RWPE2 (cell line): Measurements from ENCODE around the gene TECPR2.

Source experiments
- ATAC-seq: fragments of 200-7000 bp; cut with Tn5 transposase; 3 replicates; pipeline ENCODE4 v1.9.1; 2021; ENCODE audit warnings: low read depth
- DNase-seq: peaks from one replicate; pipeline ENCODE4 v3.0.0-alpha.2; 2020; ENCODE audit warnings: low spot score
- H3K27ac ChIP-seq: fragments of 450-650 bp; 2 replicates; pipeline ENCODE4 v1.5.1; 2017; ENCODE audit warnings: mild to moderate bottlenecking; ENCODE audit not compliant: poor library complexity, severe bottlenecking
- H3K27me3 ChIP-seq: fragments of 250-450 bp; sonication (Bioruptor Pico); 2 replicates; pipeline ENCODE4 v1.5.1; 2021; ENCODE audit warnings: mild to moderate bottlenecking, moderate library complexity; ENCODE audit not compliant: insufficient read depth, poor library complexity, severe bottlenecking
- H3K36me3 ChIP-seq: fragments of 250-450 bp; sonication (Bioruptor Pico); 2 replicates; pipeline ENCODE4 v1.5.1; 2020; ENCODE audit warnings: low read depth, mild to moderate bottlenecking, moderate library complexity
- H3K4me1 ChIP-seq: fragments of 250-450 bp; sonication (Bioruptor Pico); 2 replicates; pipeline ENCODE4 v1.5.1; 2021; ENCODE audit warnings: mild to moderate bottlenecking, moderate library complexity; ENCODE audit not compliant: insufficient read depth, poor library complexity, severe bottlenecking
- H3K4me3 ChIP-seq: fragments of 250-450 bp; sonication (Bioruptor Pico); 2 replicates; pipeline ENCODE4 v1.5.1; 2021; ENCODE audit warnings: mild to moderate bottlenecking, moderate library complexity; ENCODE audit not compliant: severe bottlenecking
- H3K9me3 ChIP-seq: fragments of 250-450 bp; sonication (Bioruptor Pico); 2 replicates; pipeline ENCODE4 v1.5.1; 2021; ENCODE audit warnings: mild to moderate bottlenecking, moderate library complexity; ENCODE audit not compliant: severe bottlenecking
- TF ChIP-seq, protein P1 (sequence below): fragments of 450-650 bp; IDR thresholded peaks from one replicate; pipeline ENCODE4 v1.5.1; 2017; ENCODE audit warnings: mild to moderate bottlenecking, moderate library complexity; ENCODE audit not compliant: poor library complexity, severe bottlenecking

TECPR2 gene

GRCh38 chr14:102525929-102526497, 163.3 kb downstream of the TECPR2 start:
- Histone ChIP-seq H3K4me3 (no peak overlapping the region), H3K27ac (peak overlapping the region; percentile 90)
- TF ChIP-seq, protein P1, sequence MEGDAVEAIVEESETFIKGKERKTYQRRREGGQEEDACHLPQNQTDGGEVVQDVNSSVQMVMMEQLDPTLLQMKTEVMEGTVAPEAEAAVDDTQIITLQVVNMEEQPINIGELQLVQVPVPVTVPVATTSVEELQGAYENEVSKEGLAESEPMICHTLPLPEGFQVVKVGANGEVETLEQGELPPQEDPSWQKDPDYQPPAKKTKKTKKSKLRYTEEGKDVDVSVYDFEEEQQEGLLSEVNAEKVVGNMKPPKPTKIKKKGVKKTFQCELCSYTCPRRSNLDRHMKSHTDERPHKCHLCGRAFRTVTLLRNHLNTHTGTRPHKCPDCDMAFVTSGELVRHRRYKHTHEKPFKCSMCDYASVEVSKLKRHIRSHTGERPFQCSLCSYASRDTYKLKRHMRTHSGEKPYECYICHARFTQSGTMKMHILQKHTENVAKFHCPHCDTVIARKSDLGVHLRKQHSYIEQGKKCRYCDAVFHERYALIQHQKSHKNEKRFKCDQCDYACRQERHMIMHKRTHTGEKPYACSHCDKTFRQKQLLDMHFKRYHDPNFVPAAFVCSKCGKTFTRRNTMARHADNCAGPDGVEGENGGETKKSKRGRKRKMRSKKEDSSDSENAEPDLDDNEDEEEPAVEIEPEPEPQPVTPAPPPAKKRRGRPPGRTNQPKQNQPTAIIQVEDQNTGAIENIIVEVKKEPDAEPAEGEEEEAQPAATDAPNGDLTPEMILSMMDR, result no peak

DNA sequence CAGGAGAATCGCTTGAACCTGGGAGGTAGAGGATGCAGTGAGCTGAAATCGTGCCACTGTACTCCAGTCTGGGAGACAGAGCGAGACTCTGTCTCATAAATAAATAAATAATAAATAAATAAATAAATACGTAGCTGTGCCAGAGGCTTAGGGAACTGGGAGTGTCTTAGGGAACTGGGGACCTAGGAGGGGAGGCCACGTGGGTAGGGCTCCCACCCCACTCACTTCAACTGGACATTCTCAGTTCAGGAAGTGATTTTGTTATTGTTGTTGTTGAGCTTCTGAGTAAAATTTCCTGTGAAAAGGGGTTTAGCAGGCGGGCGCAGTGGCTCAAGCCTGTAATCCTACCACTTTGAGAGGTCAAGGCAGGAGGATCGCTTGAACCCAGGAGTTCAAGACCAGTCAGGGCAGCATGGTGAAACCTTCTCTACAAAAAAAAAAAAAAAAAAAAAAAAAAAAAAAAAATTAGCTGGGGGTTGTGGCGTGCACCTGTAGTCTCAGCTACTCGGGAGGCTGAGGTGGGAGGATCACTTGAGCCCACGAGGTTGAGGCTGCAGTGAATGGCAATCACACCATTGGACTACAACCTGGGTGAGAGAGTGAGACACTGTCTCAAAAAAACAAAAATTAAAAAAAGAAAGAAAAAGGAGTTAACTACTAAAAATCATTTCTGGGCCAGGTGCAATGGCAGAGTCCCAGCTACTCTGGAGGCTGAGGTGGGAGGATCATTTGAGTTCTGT, 165.9 kb downstream of the TECPR2 start:
- TF ChIP-seq, protein P1, result no peak
- Histone ChIP-seq H3K27ac (peak overlapping the region; percentile 90), H3K9me3 (no peaks in the 10 kb centered on the region), H3K4me1 (peaks cover 34% of the 10 kb centered on the region), H3K36me3 (no peaks in the 10 kb centered on the region), H3K4me3 (no peak overlapping the region), H3K27me3 (no peaks in the 10 kb centered on the region)
- ATAC-seq (no peak), DNase-seq (no peak)

More at GRCh38 chr14:102525929-102526497, 163.3 kb downstream of the TECPR2 start:
- H3K27me3 ChIP-seq, result no peaks in the 10 kb centered on the region
- H3K9me3 ChIP-seq, result no peaks in the 10 kb centered on the region
- DNase-seq, result no peak
- H3K36me3 ChIP-seq, result no peaks in the 10 kb centered on the region
- H3K4me1 ChIP-seq, result peaks cover 26% of the 10 kb centered on the region
- ATAC-seq, result no peak

DNA sequence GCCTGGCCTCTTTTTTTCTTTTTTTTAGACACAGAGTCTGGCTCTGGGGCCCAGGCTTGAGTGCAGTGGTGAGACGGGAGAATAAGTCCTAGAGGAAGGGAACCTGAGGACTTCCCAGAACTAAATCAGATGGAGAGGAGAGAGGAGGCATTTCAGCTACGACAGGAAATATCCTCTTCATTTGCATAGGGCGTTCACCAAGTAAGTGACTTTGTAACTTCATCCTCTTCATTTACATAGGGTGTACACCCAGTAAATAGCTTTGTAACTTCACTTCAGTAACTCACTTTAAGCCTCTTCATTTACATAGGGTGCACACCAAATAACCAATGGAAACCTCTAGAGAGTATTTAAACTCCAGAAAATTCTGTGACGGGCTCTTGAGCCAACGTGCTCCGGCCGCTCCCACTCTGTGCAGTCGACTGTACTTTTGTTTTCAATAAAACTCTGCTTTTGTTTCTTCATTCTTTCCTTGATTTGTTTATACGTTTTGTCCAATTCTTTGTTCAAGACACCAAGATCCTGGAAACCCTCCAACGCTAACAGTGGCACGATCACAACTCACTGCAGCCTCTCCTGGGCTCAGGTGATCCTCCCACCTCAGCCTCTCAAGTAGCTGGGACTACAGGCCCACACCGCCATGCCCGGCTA, 168.2 kb downstream of the TECPR2 start:
- Histone ChIP-seq H3K4me1 (peaks cover 27% of the 10 kb centered on the region), H3K27me3 (no peaks in the 10 kb centered on the region), H3K36me3 (no peaks in the 10 kb centered on the region), H3K4me3 (no peak overlapping the region), H3K9me3 (no peaks in the 10 kb centered on the region), H3K27ac (peak overlapping the region; percentile 10)
- ATAC-seq (no peak), DNase-seq (no peak)
- TF ChIP-seq, protein P1, result no peak

- DNase-seq, result no peak
- peak overlapping the region; percentile 10 for H3K27ac ChIP-seq
Measured at GRCh38 chr14:102532204-102532658, 169.5 kb downstream of the TECPR2 start.

More at GRCh38 chr14:102532204-102532658, 169.5 kb downstream of the TECPR2 start:
- TF ChIP-seq, protein P1, result peak; percentile 9
- no peak overlapping the region for H3K4me3 ChIP-seq
- H3K36me3 ChIP-seq, result no peaks in the 10 kb centered on the region
- ATAC-seq, result peak; percentile 68
- no peaks in the 10 kb centered on the region for H3K27me3 ChIP-seq
- H3K4me1 ChIP-seq, result peaks cover 23% of the 10 kb centered on the region
- H3K9me3 ChIP-seq, result no peaks in the 10 kb centered on the region
